GM12891 (cell line): ENCODE data around the gene UNC119.

Experiments used
- POLR2A ChIP-seq: IDR thresholded peaks from 2 replicates; pipeline ENCODE4 v1.6.1; 2011; ENCODE audit warnings: low read depth, low read length, control low read depth
- POLR2AphosphoS5 ChIP-seq: IDR thresholded peaks from 2 replicates; pipeline ENCODE4 v1.6.1; 2011; ENCODE audit warnings: low read depth, low read length, control low read depth
- TAF1 ChIP-seq: IDR thresholded peaks from 2 replicates; pipeline ENCODE4 v1.6.1; 2011; ENCODE audit warnings: low read depth, low read length, control low read depth

GRCh38 chr17:28553000-28553505 lies 629 bp upstream of the UNC119 start:
- TF ChIP-seq TAF1 (no peak), POLR2A (no peak), POLR2AphosphoS5 (no peak)
